CD14-positive monocyte (primary cell): ENCODE measurements around the gene OR2V2. TPM values are rescaled to one million over a fixed set of nuclear protein-coding genes. Genes with fewer than 3 reads are reported as not detected.

Experiments used
- DNase-seq, 3 donors: peaks; one replicate each; pipeline ENCODE4 v3.0.0-alpha.2; 2011 to 2022
- H2AFZ ChIP-seq: 2 replicates; pipeline ENCODE4 v1.6.0; 2012; ENCODE audit warnings: mild to moderate bottlenecking, low read depth, low read length, inconsistent platforms; ENCODE audit not compliant: insufficient read depth, poor library complexity, severe bottlenecking
- H3K27ac ChIP-seq, 2 donors: 1 replicate in 1 of 2; 2 replicates in 1 of 2; pipeline ENCODE4 v1.5.1; 2012 to 2013; ENCODE audit warnings: low read length in 2 of 2, control low read depth in 1 of 2, inconsistent platforms in 1 of 2, low read depth in 1 of 2, mild to moderate bottlenecking in 1 of 2
- H3K27me3 ChIP-seq, 2 donors: one replicate each; pipeline versions ENCODE4 v1.6.0 to v1.6.1; 2011 to 2013; ENCODE audit warnings: low read length in 2 of 2; ENCODE audit not compliant: control insufficient read depth in 2 of 2, insufficient read depth in 2 of 2
- H3K36me3 ChIP-seq, 2 donors: replicated peaks in 1 of 2; 1 replicate in 1 of 2; 2 replicates in 1 of 2; pipeline versions ENCODE4 v1.5.1 to v1.6.1; 2012 to 2013; ENCODE audit warnings: low read length in 2 of 2, control low read depth in 1 of 2, inconsistent platforms in 1 of 2, mild to moderate bottlenecking in 1 of 2; ENCODE audit not compliant: insufficient read depth in 2 of 2, control insufficient read depth in 1 of 2
- H3K4me1 ChIP-seq, 2 donors: 1 replicate in 1 of 2; 2 replicates in 1 of 2; pipeline versions ENCODE4 v1.5.1 to v1.6.1; 2012 to 2013; ENCODE audit warnings: low read length in 2 of 2, control low read depth in 1 of 2, inconsistent platforms in 1 of 2, mild to moderate bottlenecking in 1 of 2, moderate library complexity in 1 of 2; ENCODE audit not compliant: insufficient read depth in 2 of 2, control insufficient read depth in 1 of 2
- H3K4me2 ChIP-seq: replicated peaks from 2 replicates; pipeline ENCODE3; 2012; ENCODE audit warnings: low read length, moderate library complexity, mild to moderate bottlenecking; ENCODE audit not compliant: poor library complexity, severe bottlenecking; ENCODE audit errors: extremely low read depth
- H3K4me3 ChIP-seq, 3 experiments: fragments of 200-600 bp in 1 of 3; sonication (generic) in 1 of 3; replicated peaks in 1 of 3; 1 replicate in 2 of 3; 2 replicates in 1 of 3; pipeline ENCODE4 v1.5.1; 2011 to 2013; ENCODE audit warnings: low read length in 3 of 3, mild to moderate bottlenecking in 3 of 3, control low read depth in 2 of 3, low read depth in 2 of 3, inconsistent platforms in 1 of 3, moderate library complexity in 1 of 3
- H3K79me2 ChIP-seq: 2 replicates; pipeline ENCODE4 v1.6.0; 2012; ENCODE audit warnings: mild to moderate bottlenecking, control low read depth, inconsistent platforms, low read length, moderate library complexity; ENCODE audit not compliant: insufficient read depth
- H3K9ac ChIP-seq: 2 replicates; pipeline ENCODE4 v1.6.0; 2017; ENCODE audit warnings: low read length, mild to moderate bottlenecking; ENCODE audit not compliant: insufficient read depth, poor library complexity, severe bottlenecking
- H3K9me3 ChIP-seq, 2 donors: replicated peaks in 1 of 2; 1 replicate in 1 of 2; 2 replicates in 1 of 2; pipeline versions ENCODE4 v1.5.1 to v1.6.1; 2012 to 2013; ENCODE audit warnings: low read length in 2 of 2, control low read depth in 1 of 2; ENCODE audit not compliant: control insufficient read depth in 1 of 2, insufficient read depth in 1 of 2
- H4K20me1 ChIP-seq: 2 replicates; pipeline ENCODE4 v1.6.0; 2012; ENCODE audit warnings: mild to moderate bottlenecking, low read length, control low read depth, moderate library complexity; ENCODE audit not compliant: insufficient read depth
- H3K27ac Mint-ChIP-seq, 7 donors: one replicate each; pipeline ENCODE4 v1.8.0; 2020; ENCODE audit warnings: mild to moderate bottlenecking in 7 of 7, mixed read lengths in 7 of 7, moderate library complexity in 6 of 7, inconsistent platforms in 2 of 7
- H3K27me3 Mint-ChIP-seq, 3 donors: one replicate each; pipeline ENCODE4 v1.8.0; 2021 to 2022; ENCODE audit warnings: low read depth in 3 of 3, mild to moderate bottlenecking in 3 of 3, mixed read lengths in 3 of 3, moderate library complexity in 3 of 3, inconsistent platforms in 1 of 3
- H3K36me3 Mint-ChIP-seq, 2 donors: one replicate each; pipeline ENCODE4 v1.8.0; 2020; ENCODE audit warnings: mixed read lengths in 2 of 2, inconsistent platforms in 1 of 2, mild to moderate bottlenecking in 1 of 2
- H3K4me1 Mint-ChIP-seq: one replicate; pipeline ENCODE4 v1.8.0; 2020; ENCODE audit warnings: mild to moderate bottlenecking, mixed read lengths
- H3K4me3 Mint-ChIP-seq, 2 donors: one replicate each; pipeline ENCODE4 v1.8.0; 2020; ENCODE audit warnings: mild to moderate bottlenecking in 2 of 2, mixed read lengths in 2 of 2, moderate library complexity in 1 of 2
- H3K9me3 Mint-ChIP-seq, 7 donors: one replicate each; pipeline ENCODE4 v1.8.0; 2020 to 2022; ENCODE audit warnings: mixed read lengths in 7 of 7, mild to moderate bottlenecking in 6 of 7, moderate library complexity in 6 of 7, inconsistent platforms in 2 of 7
- CTCF ChIP-seq: fragments of 200-600 bp; IDR thresholded peaks from one replicate; pipeline ENCODE4 v1.8.0; 2022; ENCODE audit warnings: antibody characterized with exemption, mild to moderate bottlenecking
- WGBS: methylation state at CpG from one replicate; pipeline ENCODE4 v1.1.5; 2013; ENCODE audit warnings: missing lambda C conversion rate; ENCODE audit not compliant: insufficient coverage; 5-methylcytosine and 5-hydroxymethylcytosine counted together
- intact Hi-C, 2 donors: fragments of 100-400 bp; cut with micrococcal nuclease; formaldehyde crosslinking; loops; one replicate each; pipeline versions ENCODE4 v1.15.0 to v1.15.1; 2023
- polyA plus RNA-seq, 3 donors: library from polyadenylated mRNA; depleted of rRNA in 1 of 3; unstranded in 2 of 3; stranded (reverse) in 1 of 3; fragments of 300-500 nt in 2 of 3; fragments of >200 nt in 1 of 3; fragmentation: Illumina TruSeq in 2 of 3; gene quantifications; 1 replicate in 2 of 3; 2 replicates in 1 of 3; pipeline ENCODE4 v1.2.3, GENCODE V29; 2012 to 2021

The OR2V2 gene
- polyA plus RNA-seq, 3 donors, result not detected

- H3K36me3 Mint-ChIP-seq, result peaks cover 0 to 3% of the 10 kb centered on the region in 2 donors
- H4K20me1 ChIP-seq, result no peaks in the 10 kb centered on the region
- peaks cover 26 to 43% (median 31%) of the 10 kb centered on the region in 3 donors for H3K27me3 Mint-ChIP-seq
- WGBS, result 24% methylated on average over 20 of the region's 22 CpGs
- no peak for TF ChIP-seq CTCF
- peaks cover 0 to 22% (median 17%) of the 10 kb centered on the region in 7 donors for H3K9me3 Mint-ChIP-seq
- H3K4me1 Mint-ChIP-seq, result peaks cover under 1% of the 10 kb centered on the region
- no peak overlapping the region for H2AFZ ChIP-seq
- peaks cover 0 to 14% of the 10 kb centered on the region in 2 donors for H3K9me3 ChIP-seq
- no peaks in the 10 kb centered on the region for H3K4me1 ChIP-seq
- peaks cover 14 to 18% of the 10 kb centered on the region in 2 donors for H3K27me3 ChIP-seq
- no peak overlapping the region for H3K9ac ChIP-seq
- no peaks in the 10 kb centered on the region for H3K36me3 ChIP-seq
- H3K27ac Mint-ChIP-seq, result no peak overlapping the region
- intact Hi-C loops, result no loop called here
- no peak overlapping the region for H3K27ac ChIP-seq
- H3K4me2 ChIP-seq, result no peak overlapping the region
- DNase-seq, result no peak
- peak overlapping the region in 1 of 2 donors; percentile 81 for H3K4me3 Mint-ChIP-seq
- no peaks in the 10 kb centered on the region for H3K79me2 ChIP-seq
- H3K4me3 ChIP-seq, result no peak overlapping the region
These were observed 48.4 kb upstream of the OR2V2 start for GRCh38 chr5:181098762-181099601.

- no peak overlapping the region for H3K9ac ChIP-seq
- TF ChIP-seq CTCF, result no peak
- Mint-ChIP-seq H3K9me3 (peaks cover 2 to 28% (median 18%) of the 10 kb centered on the region in 7 donors), H3K36me3 (peaks cover 0 to 4% of the 10 kb centered on the region in 2 donors), H3K27me3 (peaks cover 32 to 45% (median 37%) of the 10 kb centered on the region in 3 donors), H3K4me3 (peak overlapping the region in 1 of 2 donors; percentile 81), H3K4me1 (peaks cover 6% of the 10 kb centered on the region), H3K27ac (no peak overlapping the region)
- no peaks in the 10 kb centered on the region for H3K79me2 ChIP-seq
- H3K27me3 ChIP-seq, result peaks cover 17 to 24% of the 10 kb centered on the region in 2 donors
- H3K36me3 ChIP-seq, result no peaks in the 10 kb centered on the region
- no peak for DNase-seq
- no peaks in the 10 kb centered on the region for H3K4me1 ChIP-seq
- H3K27ac ChIP-seq, result no peak overlapping the region
- WGBS, result 56% methylated on average over 7 of the region's 11 CpGs
- no peak overlapping the region for H3K4me3 ChIP-seq
- no peaks in the 10 kb centered on the region for H4K20me1 ChIP-seq
- no peak overlapping the region for H2AFZ ChIP-seq
- no peak overlapping the region for H3K4me2 ChIP-seq
- intact Hi-C loops, result no loop called here
- peaks cover 0 to 14% of the 10 kb centered on the region in 2 donors for H3K9me3 ChIP-seq
These were observed 47.7 kb upstream of the OR2V2 start for GRCh38 chr5:181099602-181100086.
